HepG2 (cell line): ENCODE data around the gene ASB16. TPM values are rescaled to one million over a fixed set of nuclear protein-coding genes. Genes with fewer than 3 reads are reported as not detected.

Source experiments
- AGO2 ChIP-seq: fragments of 200-400 bp; formaldehyde crosslinking; optimal IDR thresholded peaks from 2 replicates; pipeline ENCODE3; 2017; ENCODE audit warnings: mild to moderate bottlenecking, low read depth, low read length, moderate library complexity
- HOXA9 ChIP-seq: sonication (generic); formaldehyde crosslinking; IDR thresholded peaks from 2 replicates; pipeline ENCODE4 v1.8.1; 2022; ENCODE audit warnings: missing genetic modification reagents, mild to moderate bottlenecking, moderate library complexity, borderline replicate concordance
- KMT2A ChIP-seq: sonication (generic); formaldehyde crosslinking; IDR thresholded peaks from 2 replicates; pipeline ENCODE4 v1.4.0; 2020; ENCODE audit warnings: missing genetic modification reagents
- NR2F2 ChIP-seq: IDR thresholded peaks from 2 replicates; pipeline ENCODE4 v1.6.1; 2012; ENCODE audit warnings: low read depth, inconsistent platforms, borderline replicate concordance
- RBAK ChIP-seq: sonication (generic); formaldehyde crosslinking; IDR thresholded peaks from 2 replicates; pipeline ENCODE4 v1.5.1; 2020; ENCODE audit warnings: mild to moderate bottlenecking, missing genetic modification reagents
- RBFOX2 ChIP-seq: fragments of 200-400 bp; formaldehyde crosslinking; IDR thresholded peaks from 2 replicates; pipeline ENCODE4 v1.6.1; 2017; ENCODE audit warnings: low read depth, mild to moderate bottlenecking, low read length
- RBM39 ChIP-seq: fragments of 200-400 bp; formaldehyde crosslinking; IDR thresholded peaks from one replicate; pipeline ENCODE4 v1.6.1; 2018; ENCODE audit warnings: antibody characterized with exemption, mild to moderate bottlenecking, low read depth, low read length; ENCODE audit not compliant: poor library complexity, severe bottlenecking
- SIX1 ChIP-seq: sonication (generic); formaldehyde crosslinking; IDR thresholded peaks from 2 replicates; pipeline ENCODE4 v1.4.0; 2020; ENCODE audit warnings: missing genetic modification reagents, borderline replicate concordance
- ZBTB7A ChIP-seq: sonication (generic); formaldehyde crosslinking; IDR thresholded peaks from 2 replicates; pipeline ENCODE4 v1.8.0; 2022; ENCODE audit warnings: mild to moderate bottlenecking, missing genetic modification reagents
- ZNF333 ChIP-seq: sonication (generic); formaldehyde crosslinking; IDR thresholded peaks from 2 replicates; pipeline ENCODE4 v1.4.0; 2020; ENCODE audit warnings: mild to moderate bottlenecking, missing genetic modification reagents, borderline replicate concordance
- ZNF34 ChIP-seq: sonication (generic); formaldehyde crosslinking; IDR thresholded peaks from 2 replicates; pipeline ENCODE4 v1.4.0; 2020; ENCODE audit warnings: mild to moderate bottlenecking, missing genetic modification reagents, borderline replicate concordance
- ZNF543 ChIP-seq: sonication (generic); formaldehyde crosslinking; IDR thresholded peaks from 2 replicates; pipeline ENCODE4 v1.4.0; 2020; ENCODE audit warnings: mild to moderate bottlenecking, missing genetic modification reagents
- ZNF749 ChIP-seq: sonication (generic); formaldehyde crosslinking; IDR thresholded peaks from 2 replicates; pipeline ENCODE4 v1.8.0; 2022; ENCODE audit warnings: mild to moderate bottlenecking, missing genetic modification reagents, moderate library complexity, borderline replicate concordance
- ZSCAN25 ChIP-seq: sonication (generic); formaldehyde crosslinking; IDR thresholded peaks from 2 replicates; pipeline ENCODE4 v1.8.0; 2022; ENCODE audit warnings: mild to moderate bottlenecking, missing genetic modification reagents
- polyA plus RNA-seq, 8 experiments: library from polyadenylated mRNA; depleted of rRNA in 3 of 8; stranded (reverse) in 7 of 8; unstranded in 1 of 8; fragments of >200 nt; fragmentation: Illumina TruSeq in 4 of 8; extraction: Trizol in 4 of 8; gene quantifications; 2 replicates each; pipeline versions ENCODE4 v1.2.1 to v1.2.3, GENCODE V29; 2011 to 2016; ENCODE audit warnings: low read depth in 4 of 8, missing spikeins in 1 of 8, mixed read lengths in 1 of 8; ENCODE audit not compliant: insufficient read depth in 1 of 8
- total RNA-seq, 5 experiments: library from RNA; depleted of rRNA; stranded (reverse); fragments of >200 nt; fragmentation: Illumina TruSeq; extraction: Trizol; gene quantifications; 2 replicates each; pipeline ENCODE4 v1.2.3, GENCODE V29; 2016; ENCODE audit warnings: low read depth in 1 of 5
- TF ChIP-seq, protein P1 (sequence below): sonication (generic); formaldehyde crosslinking; IDR thresholded peaks from 2 replicates; pipeline ENCODE4 v1.5.0; 2020; ENCODE audit warnings: mild to moderate bottlenecking, missing genetic modification reagents
- TF ChIP-seq, protein P2 (sequence below): sonication (generic); formaldehyde crosslinking; IDR thresholded peaks from 2 replicates; pipeline ENCODE4 v1.5.0; 2020; ENCODE audit warnings: missing genetic modification reagents, mild to moderate bottlenecking, borderline replicate concordance
- TF ChIP-seq, protein P3 (sequence below): sonication (generic); formaldehyde crosslinking; IDR thresholded peaks from 2 replicates; pipeline ENCODE4 v1.5.0; 2020; ENCODE audit warnings: missing genetic modification reagents, mild to moderate bottlenecking, borderline replicate concordance
- TF ChIP-seq, protein P4 (sequence below): sonication (generic); formaldehyde crosslinking; IDR thresholded peaks from 2 replicates; pipeline ENCODE4 v1.4.0; 2020; ENCODE audit warnings: missing genetic modification reagents
- TF ChIP-seq, protein P5 (sequence below): sonication (generic); formaldehyde crosslinking; IDR thresholded peaks from 2 replicates; pipeline ENCODE4 v1.9.0; 2021; ENCODE audit warnings: missing genetic modification reagents, borderline replicate concordance

ASB16 gene
- total and polyA plus RNA-seq, 2 of the 13 experiments (the other 11 are each of a cell fraction or from before 2014, with no cell fraction given), result 0.07 TPM; not detected in 1

DNA sequence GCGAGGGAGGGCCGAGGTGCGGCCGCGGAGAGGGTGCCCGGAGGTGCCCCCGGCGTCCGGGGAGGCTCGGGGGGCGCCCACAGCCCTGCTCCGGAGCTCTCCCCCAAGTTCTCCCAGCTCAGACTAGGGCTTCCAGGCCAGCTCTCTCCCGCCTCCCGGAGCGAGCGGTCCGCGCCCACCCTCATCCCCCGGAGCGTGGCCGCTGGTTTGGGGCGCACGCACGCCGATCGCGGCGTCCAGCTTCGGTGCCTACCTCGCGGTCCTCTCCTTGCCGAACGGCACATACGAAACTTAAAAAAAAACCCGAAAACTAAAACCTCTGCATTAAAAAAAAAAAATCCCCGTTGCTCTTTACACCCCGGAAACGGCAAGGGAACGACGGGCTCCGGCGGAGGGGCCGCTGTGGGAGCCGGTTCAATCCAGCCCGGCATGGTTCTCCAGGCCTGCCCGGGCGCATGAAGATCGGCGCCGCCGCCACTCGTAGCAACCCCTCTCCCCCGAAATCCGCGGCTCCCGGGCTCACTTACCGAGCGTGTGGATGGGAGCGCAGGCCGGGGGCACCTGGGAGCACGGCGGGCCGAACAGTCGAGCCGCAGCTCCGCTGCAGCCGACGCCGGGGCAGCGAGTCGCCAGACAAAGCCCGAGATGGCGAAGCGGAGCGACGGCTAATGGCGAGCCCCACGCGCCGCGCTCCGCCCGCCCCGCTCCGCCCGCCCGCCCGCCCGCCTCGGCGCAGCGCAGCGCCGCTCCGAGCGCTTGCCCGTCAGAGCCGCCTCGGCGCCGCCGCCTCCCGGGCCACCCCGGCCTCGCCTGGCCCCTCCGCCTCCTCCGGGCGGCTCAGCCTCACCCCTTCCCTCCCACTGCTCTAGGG, 49.9 kb downstream of the ASB16 start (continued):
- TF ChIP-seq, protein P1, sequence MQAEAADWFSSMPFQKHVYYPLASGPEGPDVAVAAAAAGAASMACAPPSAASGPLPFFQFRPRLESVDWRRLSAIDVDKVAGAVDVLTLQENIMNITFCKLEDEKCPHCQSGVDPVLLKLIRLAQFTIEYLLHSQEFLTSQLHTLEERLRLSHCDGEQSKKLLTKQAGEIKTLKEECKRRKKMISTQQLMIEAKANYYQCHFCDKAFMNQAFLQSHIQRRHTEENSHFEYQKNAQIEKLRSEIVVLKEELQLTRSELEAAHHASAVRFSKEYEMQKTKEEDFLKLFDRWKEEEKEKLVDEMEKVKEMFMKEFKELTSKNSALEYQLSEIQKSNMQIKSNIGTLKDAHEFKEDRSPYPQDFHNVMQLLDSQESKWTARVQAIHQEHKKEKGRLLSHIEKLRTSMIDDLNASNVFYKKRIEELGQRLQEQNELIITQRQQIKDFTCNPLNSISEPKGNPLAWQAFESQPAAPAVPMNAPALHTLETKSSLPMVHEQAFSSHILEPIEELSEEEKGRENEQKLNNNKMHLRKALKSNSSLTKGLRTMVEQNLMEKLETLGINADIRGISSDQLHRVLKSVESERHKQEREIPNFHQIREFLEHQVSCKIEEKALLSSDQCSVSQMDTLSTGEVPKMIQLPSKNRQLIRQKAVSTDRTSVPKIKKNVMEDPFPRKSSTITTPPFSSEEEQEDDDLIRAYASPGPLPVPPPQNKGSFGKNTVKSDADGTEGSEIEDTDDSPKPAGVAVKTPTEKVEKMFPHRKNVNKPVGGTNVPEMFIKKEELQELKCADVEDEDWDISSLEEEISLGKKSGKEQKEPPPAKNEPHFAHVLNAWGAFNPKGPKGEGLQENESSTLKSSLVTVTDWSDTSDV (CRISPR knock-in tag), result no peak
- TF ChIP-seq RBFOX2 (peak; percentile 80), KMT2A (CRISPR knock-in tag) (no peak), ZNF749 (CRISPR knock-in tag) (no peak), SIX1 (CRISPR knock-in tag) (no peak), ZNF333 (CRISPR knock-in tag) (peak; percentile 41; the same call in 1 of the 2 replicates), NR2F2 (no peak), AGO2 (peak; percentile 95), ZNF34 (no peak), HOXA9 (CRISPR knock-in tag) (0 out of 2 replicates have a peak, but pooled peaks have one; percentile 8), ZNF543 (CRISPR knock-in tag) (no peak), RBAK (CRISPR knock-in tag) (no peak), ZSCAN25 (CRISPR knock-in tag) (0 out of 2 replicates have a peak, but pooled peaks have one; percentile 60), RBM39 (peak; percentile 47), ZBTB7A (CRISPR knock-in tag) (no peak)
- TF ChIP-seq, protein P2, sequence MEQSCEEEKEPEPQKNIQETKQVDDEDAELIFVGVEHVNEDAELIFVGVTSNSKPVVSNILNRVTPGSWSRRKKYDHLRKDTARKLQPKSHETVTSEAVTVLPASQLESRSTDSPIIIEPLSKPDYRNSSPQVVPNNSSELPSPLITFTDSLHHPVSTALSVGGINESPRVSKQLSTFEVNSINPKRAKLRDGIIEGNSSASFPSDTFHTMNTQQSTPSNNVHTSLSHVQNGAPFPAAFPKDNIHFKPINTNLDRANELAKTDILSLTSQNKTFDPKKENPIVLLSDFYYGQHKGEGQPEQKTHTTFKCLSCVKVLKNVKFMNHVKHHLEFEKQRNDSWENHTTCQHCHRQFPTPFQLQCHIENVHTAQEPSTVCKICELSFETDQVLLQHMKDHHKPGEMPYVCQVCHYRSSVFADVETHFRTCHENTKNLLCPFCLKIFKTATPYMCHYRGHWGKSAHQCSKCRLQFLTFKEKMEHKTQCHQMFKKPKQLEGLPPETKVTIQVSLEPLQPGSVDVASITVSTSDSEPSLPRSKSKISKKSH (CRISPR knock-in tag), result 0 out of 2 replicates have a peak, but pooled peaks have one; percentile 11
- TF ChIP-seq, protein P3, sequence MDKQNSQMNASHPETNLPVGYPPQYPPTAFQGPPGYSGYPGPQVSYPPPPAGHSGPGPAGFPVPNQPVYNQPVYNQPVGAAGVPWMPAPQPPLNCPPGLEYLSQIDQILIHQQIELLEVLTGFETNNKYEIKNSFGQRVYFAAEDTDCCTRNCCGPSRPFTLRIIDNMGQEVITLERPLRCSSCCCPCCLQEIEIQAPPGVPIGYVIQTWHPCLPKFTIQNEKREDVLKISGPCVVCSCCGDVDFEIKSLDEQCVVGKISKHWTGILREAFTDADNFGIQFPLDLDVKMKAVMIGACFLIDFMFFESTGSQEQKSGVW (CRISPR knock-in tag), result no peak
- TF ChIP-seq, protein P4, sequence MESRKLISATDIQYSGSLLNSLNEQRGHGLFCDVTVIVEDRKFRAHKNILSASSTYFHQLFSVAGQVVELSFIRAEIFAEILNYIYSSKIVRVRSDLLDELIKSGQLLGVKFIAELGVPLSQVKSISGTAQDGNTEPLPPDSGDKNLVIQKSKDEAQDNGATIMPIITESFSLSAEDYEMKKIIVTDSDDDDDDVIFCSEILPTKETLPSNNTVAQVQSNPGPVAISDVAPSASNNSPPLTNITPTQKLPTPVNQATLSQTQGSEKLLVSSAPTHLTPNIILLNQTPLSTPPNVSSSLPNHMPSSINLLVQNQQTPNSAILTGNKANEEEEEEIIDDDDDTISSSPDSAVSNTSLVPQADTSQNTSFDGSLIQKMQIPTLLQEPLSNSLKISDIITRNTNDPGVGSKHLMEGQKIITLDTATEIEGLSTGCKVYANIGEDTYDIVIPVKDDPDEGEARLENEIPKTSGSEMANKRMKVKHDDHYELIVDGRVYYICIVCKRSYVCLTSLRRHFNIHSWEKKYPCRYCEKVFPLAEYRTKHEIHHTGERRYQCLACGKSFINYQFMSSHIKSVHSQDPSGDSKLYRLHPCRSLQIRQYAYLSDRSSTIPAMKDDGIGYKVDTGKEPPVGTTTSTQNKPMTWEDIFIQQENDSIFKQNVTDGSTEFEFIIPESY (CRISPR knock-in tag), result no peak
- TF ChIP-seq, protein P5, sequence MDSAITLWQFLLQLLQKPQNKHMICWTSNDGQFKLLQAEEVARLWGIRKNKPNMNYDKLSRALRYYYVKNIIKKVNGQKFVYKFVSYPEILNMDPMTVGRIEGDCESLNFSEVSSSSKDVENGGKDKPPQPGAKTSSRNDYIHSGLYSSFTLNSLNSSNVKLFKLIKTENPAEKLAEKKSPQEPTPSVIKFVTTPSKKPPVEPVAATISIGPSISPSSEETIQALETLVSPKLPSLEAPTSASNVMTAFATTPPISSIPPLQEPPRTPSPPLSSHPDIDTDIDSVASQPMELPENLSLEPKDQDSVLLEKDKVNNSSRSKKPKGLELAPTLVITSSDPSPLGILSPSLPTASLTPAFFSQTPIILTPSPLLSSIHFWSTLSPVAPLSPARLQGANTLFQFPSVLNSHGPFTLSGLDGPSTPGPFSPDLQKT (CRISPR knock-in tag), result no peak
